ENCODE data around the gene CMTM8.

CMTM8 gene

DNA sequence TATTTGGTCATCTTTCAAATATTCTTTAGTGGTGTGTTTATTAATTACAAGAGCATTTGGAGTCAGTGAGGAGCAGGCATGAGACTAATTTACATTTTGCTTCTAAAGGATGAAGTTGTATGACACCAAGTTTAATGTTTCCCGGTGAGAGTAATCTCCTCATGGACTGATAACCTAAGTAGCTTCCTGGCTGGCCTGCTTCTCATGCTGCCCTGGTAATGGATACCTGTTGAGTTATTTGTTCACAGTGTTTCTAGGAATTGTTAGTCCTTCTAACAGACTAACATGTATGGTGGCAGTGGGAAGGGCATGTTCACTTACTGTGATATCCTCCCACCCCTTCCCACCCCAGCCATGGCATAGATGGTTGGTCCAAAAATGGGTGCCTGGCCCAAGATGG, 83.8 kb downstream of the CMTM8 start:
- Histone ChIP-seq H3K27me3 (ENCODE audit: low read depth, low read length) (0 out of 2 replicates have a peak, but pooled peaks cover 4% of the 10 kb centered on the region), H3K9me3 (ENCODE audit: insufficient read depth, low read length) (no peaks in the 10 kb centered on the region), H3K79me2 (ENCODE audit: low read length) (no peaks in the 10 kb centered on the region), H4K20me1 (ENCODE audit: insufficient read depth, low read length) (no peaks in the 10 kb centered on the region; the same call in 1 of the 2 replicates), H2AFZ (ENCODE audit: low read depth, low read length) (no peak overlapping the region), H3K27ac (ENCODE audit: low read length) (no peak overlapping the region), H3K4me2 (ENCODE audit: low read length) (no peak overlapping the region), H3K36me3 (replicated peaks; ENCODE audit: low read depth, low read length) (no peaks in the 10 kb centered on the region), H3K4me1 (ENCODE audit: low read length) (no peaks in the 10 kb centered on the region), H3K9ac (ENCODE audit: low read length) (no peak overlapping the region), H3K4me3 (ENCODE audit: low read length) (no peak overlapping the region)
- TF ChIP-seq, protein P1, sequence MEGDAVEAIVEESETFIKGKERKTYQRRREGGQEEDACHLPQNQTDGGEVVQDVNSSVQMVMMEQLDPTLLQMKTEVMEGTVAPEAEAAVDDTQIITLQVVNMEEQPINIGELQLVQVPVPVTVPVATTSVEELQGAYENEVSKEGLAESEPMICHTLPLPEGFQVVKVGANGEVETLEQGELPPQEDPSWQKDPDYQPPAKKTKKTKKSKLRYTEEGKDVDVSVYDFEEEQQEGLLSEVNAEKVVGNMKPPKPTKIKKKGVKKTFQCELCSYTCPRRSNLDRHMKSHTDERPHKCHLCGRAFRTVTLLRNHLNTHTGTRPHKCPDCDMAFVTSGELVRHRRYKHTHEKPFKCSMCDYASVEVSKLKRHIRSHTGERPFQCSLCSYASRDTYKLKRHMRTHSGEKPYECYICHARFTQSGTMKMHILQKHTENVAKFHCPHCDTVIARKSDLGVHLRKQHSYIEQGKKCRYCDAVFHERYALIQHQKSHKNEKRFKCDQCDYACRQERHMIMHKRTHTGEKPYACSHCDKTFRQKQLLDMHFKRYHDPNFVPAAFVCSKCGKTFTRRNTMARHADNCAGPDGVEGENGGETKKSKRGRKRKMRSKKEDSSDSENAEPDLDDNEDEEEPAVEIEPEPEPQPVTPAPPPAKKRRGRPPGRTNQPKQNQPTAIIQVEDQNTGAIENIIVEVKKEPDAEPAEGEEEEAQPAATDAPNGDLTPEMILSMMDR (IDR thresholded peaks at IDR 0.05; ENCODE audit: low read depth, low read length): no peak
- TF ChIP-seq EZH2phosphoT487 (IDR thresholded peaks at IDR 0.05; ENCODE audit: low read depth): no peak

DNA sequence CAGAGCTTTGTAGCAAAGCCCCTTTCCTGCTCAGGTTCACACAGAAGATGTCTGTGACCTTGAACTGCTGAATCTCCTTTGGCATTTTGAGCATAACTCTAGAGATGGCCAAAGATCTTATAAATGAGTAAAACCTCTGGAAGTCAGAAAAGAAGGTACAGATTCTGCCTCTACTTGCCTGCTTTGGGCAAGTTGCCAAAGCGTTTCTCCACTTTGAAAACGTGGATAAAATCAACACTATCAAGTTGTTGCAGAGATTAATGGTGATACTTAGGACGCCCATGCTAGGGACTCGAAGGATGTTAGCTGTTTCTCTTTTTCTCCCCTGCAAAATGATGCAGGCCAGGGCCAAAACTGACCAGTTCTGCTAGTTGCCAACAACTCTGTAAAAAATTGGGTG, 85.1 kb downstream of the CMTM8 start:
- Histone ChIP-seq H3K9me3 (ENCODE audit: insufficient read depth, low read length) (no peaks in the 10 kb centered on the region), H3K27ac (ENCODE audit: low read length) (no peak overlapping the region), H3K4me2 (ENCODE audit: low read length) (no peak overlapping the region), H3K27me3 (ENCODE audit: low read depth, low read length) (0 out of 2 replicates have a peak, but pooled peaks cover 4% of the 10 kb centered on the region), H3K4me3 (ENCODE audit: low read length) (no peak overlapping the region), H3K79me2 (ENCODE audit: low read length) (no peaks in the 10 kb centered on the region), H3K9ac (ENCODE audit: low read length) (no peak overlapping the region), H4K20me1 (ENCODE audit: insufficient read depth, low read length) (no peaks in the 10 kb centered on the region; the same call in 1 of the 2 replicates), H3K4me1 (ENCODE audit: low read length) (no peaks in the 10 kb centered on the region), H2AFZ (ENCODE audit: low read depth, low read length) (no peak overlapping the region), H3K36me3 (replicated peaks; ENCODE audit: low read depth, low read length) (no peaks in the 10 kb centered on the region)
- TF ChIP-seq, protein P1 (IDR thresholded peaks at IDR 0.05; ENCODE audit: low read depth, low read length): no peak
- TF ChIP-seq EZH2phosphoT487 (IDR thresholded peaks at IDR 0.05; ENCODE audit: low read depth): no peak

DNA sequence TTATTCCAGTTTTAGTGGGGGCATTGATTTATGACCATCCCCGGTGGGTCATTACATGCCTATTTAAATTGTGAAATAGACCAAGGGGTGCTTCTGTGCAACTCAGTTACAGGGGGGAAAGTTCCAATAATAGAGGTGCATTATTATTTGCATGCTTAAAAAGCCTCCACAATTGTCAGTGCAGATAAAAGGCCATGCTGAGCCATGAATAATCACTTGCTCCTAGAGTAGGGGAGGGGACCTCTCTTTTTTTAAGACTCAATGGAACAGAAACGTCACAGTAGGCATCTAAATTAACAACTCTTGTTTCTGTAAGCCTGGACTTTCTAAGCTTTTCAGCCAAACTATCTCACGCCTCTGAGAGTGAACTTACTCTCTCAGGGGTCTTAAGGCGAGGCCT, 86.7 kb downstream of the CMTM8 start:
- H3K4me3 ChIP-seq (ENCODE audit: low read length): no peak overlapping the region
- H3K79me2 ChIP-seq (ENCODE audit: low read length): no peaks in the 10 kb centered on the region
- H4K20me1 ChIP-seq (ENCODE audit: insufficient read depth, low read length): no peaks in the 10 kb centered on the region; the same call in 1 of the 2 replicates
- H2AFZ ChIP-seq (ENCODE audit: low read depth, low read length): no peak overlapping the region
- H3K4me2 ChIP-seq (ENCODE audit: low read length): no peak overlapping the region
- no peak overlapping the region for H3K9ac ChIP-seq (ENCODE audit: low read length)
- 0 out of 2 replicates have a peak, but pooled peaks cover 4% of the 10 kb centered on the region for H3K27me3 ChIP-seq (ENCODE audit: low read depth, low read length)
- H3K4me1 ChIP-seq (ENCODE audit: low read length): no peaks in the 10 kb centered on the region
- no peak overlapping the region for H3K27ac ChIP-seq (ENCODE audit: low read length)
- no peaks in the 10 kb centered on the region for H3K9me3 ChIP-seq (ENCODE audit: insufficient read depth, low read length)
- TF ChIP-seq, protein P1 (IDR thresholded peaks at IDR 0.05; ENCODE audit: low read depth, low read length): no peak
- TF ChIP-seq EZH2phosphoT487 (IDR thresholded peaks at IDR 0.05; ENCODE audit: low read depth): no peak
- H3K36me3 ChIP-seq (replicated peaks; ENCODE audit: low read depth, low read length): no peaks in the 10 kb centered on the region

DNA sequence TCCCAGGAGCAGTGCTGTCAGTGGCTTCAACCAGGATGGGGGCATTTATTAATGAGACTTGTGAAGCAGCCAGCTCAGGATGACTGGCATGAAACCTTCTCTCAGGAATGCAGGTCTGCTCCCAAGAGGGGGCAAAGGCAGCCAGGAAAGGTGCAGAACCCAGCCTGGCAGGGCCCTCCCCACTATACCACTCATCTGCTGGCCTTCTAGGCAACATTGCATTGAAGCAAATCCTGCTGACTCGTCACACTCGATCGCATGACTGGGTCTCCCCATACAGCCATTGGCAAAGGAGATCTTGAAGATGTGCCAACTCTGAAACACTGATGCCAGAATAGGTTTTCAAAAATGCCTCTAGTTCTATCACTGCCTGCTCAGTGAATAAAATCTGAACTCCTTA, 87.4 kb downstream of the CMTM8 start:
- H3K27ac ChIP-seq (ENCODE audit: low read length): no peak overlapping the region
- H3K4me2 ChIP-seq (ENCODE audit: low read length): no peak overlapping the region
- no peak overlapping the region for H3K9ac ChIP-seq (ENCODE audit: low read length)
- H3K4me1 ChIP-seq (ENCODE audit: low read length): no peaks in the 10 kb centered on the region
- no peaks in the 10 kb centered on the region for H3K79me2 ChIP-seq (ENCODE audit: low read length)
- TF ChIP-seq EZH2phosphoT487 (IDR thresholded peaks at IDR 0.05; ENCODE audit: low read depth): no peak
- TF ChIP-seq, protein P1 (IDR thresholded peaks at IDR 0.05; ENCODE audit: low read depth, low read length): no peak
- H3K27me3 ChIP-seq (ENCODE audit: low read depth, low read length): 0 out of 2 replicates have a peak, but pooled peaks cover 4% of the 10 kb centered on the region
- H2AFZ ChIP-seq (ENCODE audit: low read depth, low read length): no peak overlapping the region
- no peaks in the 10 kb centered on the region for H3K36me3 ChIP-seq (replicated peaks; ENCODE audit: low read depth, low read length)
- H4K20me1 ChIP-seq (ENCODE audit: insufficient read depth, low read length): no peaks in the 10 kb centered on the region; the same call in 1 of the 2 replicates
- no peak overlapping the region for H3K4me3 ChIP-seq (ENCODE audit: low read length)
- no peaks in the 10 kb centered on the region for H3K9me3 ChIP-seq (ENCODE audit: insufficient read depth, low read length)

Data from OCI-LY3 (cell line).